CD4-positive, alpha-beta T cell (primary cell): ENCODE data around the gene CNOT6. TPM values are rescaled to one million over a fixed set of nuclear protein-coding genes. Genes with fewer than 3 reads are reported as not detected.
"Not testable (repeated sequence)": the region's sequence is repeated elsewhere in the genome, so short reads cannot be mapped to it uniquely, and the experiment has no call there.

Source experiments
- ATAC-seq: fragments of 200-7000 bp; cut with Tn5 transposase; one replicate; pipeline ENCODE4 v1.10.0; 2022; ENCODE audit warnings: mild to moderate bottlenecking; ENCODE audit not compliant: poor library complexity
- CTCF ChIA-PET: fragments of 350-600 bp; sonication (Branson Sonifier 250); formaldehyde crosslinking; loops from one replicate; lab custom pipeline; 2021; ENCODE audit warnings: antibody characterized with exemption, inconsistent platforms; lab: Charles Lee
- POLR2A ChIA-PET: fragments of 350-600 bp; sonication (Branson Sonifier 250); formaldehyde crosslinking; loops from one replicate; lab custom pipeline; 2021; ENCODE audit warnings: antibody characterized with exemption, inconsistent platforms; lab: Charles Lee
- DNase-seq, 14 experiments: peaks; one replicate each; pipeline ENCODE4 v3.0.0-alpha.2; 2013 to 2020; ENCODE audit warnings: mixed read lengths in 2 of 14
- H3K27ac ChIP-seq, 2 donors: one replicate each; pipeline versions ENCODE4 v1.5.1 to v1.7.0; 2013; ENCODE audit warnings: low read length in 2 of 2, low read depth in 1 of 2, mild to moderate bottlenecking in 1 of 2
- H3K27me3 ChIP-seq, 2 experiments: 1 replicate in 1 of 2; 2 replicates in 1 of 2; pipeline versions ENCODE4 v1.6.1 to v1.7.0; 2013; ENCODE audit warnings: low read length in 2 of 2, control low read depth in 1 of 2, mild to moderate bottlenecking in 1 of 2, moderate library complexity in 1 of 2; ENCODE audit not compliant: insufficient read depth in 2 of 2, control insufficient read depth in 1 of 2
- H3K36me3 ChIP-seq: one replicate; pipeline ENCODE4 v1.6.1; 2013; ENCODE audit warnings: low read length, control low read depth; ENCODE audit not compliant: insufficient read depth
- H3K4me1 ChIP-seq: one replicate; pipeline ENCODE4 v1.6.1; 2013; ENCODE audit warnings: low read length, control low read depth; ENCODE audit not compliant: insufficient read depth
- H3K4me3 ChIP-seq: one replicate; pipeline ENCODE4 v1.5.1; 2013; ENCODE audit warnings: mild to moderate bottlenecking, low read length, moderate library complexity
- H3K9me3 ChIP-seq, 2 experiments: 1 replicate in 1 of 2; 2 replicates in 1 of 2; pipeline versions ENCODE4 v1.6.1 to v1.7.0; 2013; ENCODE audit warnings: low read length in 2 of 2, mild to moderate bottlenecking in 2 of 2, control low read depth in 1 of 2, moderate library complexity in 1 of 2; ENCODE audit not compliant: control insufficient read depth in 1 of 2, insufficient read depth in 1 of 2
- H3K27ac Mint-ChIP-seq: one replicate; pipeline ENCODE4 v1.8.0; 2020; ENCODE audit warnings: mixed read lengths
- H3K27me3 Mint-ChIP-seq: one replicate; pipeline ENCODE4 v1.8.0; 2021; ENCODE audit warnings: mixed read lengths
- H3K36me3 Mint-ChIP-seq: one replicate; pipeline ENCODE4 v1.8.0; 2021; ENCODE audit warnings: low read depth, mixed read lengths
- H3K4me1 Mint-ChIP-seq: one replicate; pipeline ENCODE4 v1.8.0; 2021; ENCODE audit warnings: low read depth, mixed read lengths
- H3K4me3 Mint-ChIP-seq: one replicate; pipeline ENCODE4 v1.8.0; 2020; ENCODE audit warnings: mild to moderate bottlenecking, mixed read lengths
- H3K9me3 Mint-ChIP-seq: one replicate; pipeline ENCODE4 v1.8.0; 2020; ENCODE audit warnings: mixed read lengths
- intact Hi-C, 2 experiments: fragments of 100-400 bp; cut with DNase I in 1 of 2; cut with micrococcal nuclease in 1 of 2; formaldehyde crosslinking; loops; one replicate each; pipeline versions ENCODE4 v1.15.1 to v1.9.0; 2023 to 2025; cut with DNase I, micrococcal nuclease
- total RNA-seq, 174 experiments: library from RNA in 2 of 174; stranded (reverse) in 2 of 174; gene quantifications; one replicate each; pipeline ENCODE4 v1.2.3 and lab custom pipeline; 2021 to 2026
- TF ChIP-seq, protein P1 (sequence below): fragments of 200-600 bp; IDR thresholded peaks from one replicate; pipeline ENCODE4 v1.8.0; 2022; ENCODE audit warnings: antibody characterized with exemption, mild to moderate bottlenecking

Gene CNOT6
- total RNA-seq, 2 experiments from 2014 or later = 12.5 to 13.8 TPM

DNA sequence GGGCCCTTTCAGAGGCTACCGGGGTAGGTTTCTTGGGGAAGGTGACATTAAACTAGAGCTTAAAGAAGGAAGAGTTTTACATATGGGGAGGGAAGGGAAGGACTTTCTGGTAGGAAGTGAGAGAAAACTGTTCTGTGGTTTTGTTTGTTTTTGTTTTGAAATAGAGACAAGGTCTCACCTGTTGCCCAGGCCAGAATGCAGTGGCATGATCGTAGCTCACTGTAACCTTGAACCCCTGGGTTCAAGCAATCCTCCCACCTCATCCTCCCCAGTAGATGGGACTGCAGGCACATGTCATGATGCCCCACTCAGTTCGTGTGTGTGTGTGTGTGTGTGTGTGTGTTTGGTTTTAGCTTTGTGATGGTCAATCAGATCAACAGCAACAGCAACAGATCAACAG is 37.4 kb upstream of the CNOT6 start:
- Histone ChIP-seq H3K4me3 (no peak overlapping the region), H3K27me3 (peaks cover 0 to 10% of the 10 kb centered on the region in 2 experiments), H3K9me3 (no peaks in the 10 kb centered on the region), H3K27ac (no peak overlapping the region), H3K36me3 (no peaks in the 10 kb centered on the region), H3K4me1 (no peaks in the 10 kb centered on the region)
- no peaks in the 10 kb centered on the region for H3K4me1 Mint-ChIP-seq
- ATAC-seq (no peak), DNase-seq (no peak)
- no peak overlapping the region for H3K27ac Mint-ChIP-seq
- no peaks in the 10 kb centered on the region for H3K36me3 Mint-ChIP-seq
- intact Hi-C loops = no loop called here
- H3K9me3 Mint-ChIP-seq = no peaks in the 10 kb centered on the region
- ChIA-PET CTCF (no interaction called here), POLR2A (no interaction called here)
- H3K4me3 Mint-ChIP-seq = no peak overlapping the region
- TF ChIP-seq, protein P1, sequence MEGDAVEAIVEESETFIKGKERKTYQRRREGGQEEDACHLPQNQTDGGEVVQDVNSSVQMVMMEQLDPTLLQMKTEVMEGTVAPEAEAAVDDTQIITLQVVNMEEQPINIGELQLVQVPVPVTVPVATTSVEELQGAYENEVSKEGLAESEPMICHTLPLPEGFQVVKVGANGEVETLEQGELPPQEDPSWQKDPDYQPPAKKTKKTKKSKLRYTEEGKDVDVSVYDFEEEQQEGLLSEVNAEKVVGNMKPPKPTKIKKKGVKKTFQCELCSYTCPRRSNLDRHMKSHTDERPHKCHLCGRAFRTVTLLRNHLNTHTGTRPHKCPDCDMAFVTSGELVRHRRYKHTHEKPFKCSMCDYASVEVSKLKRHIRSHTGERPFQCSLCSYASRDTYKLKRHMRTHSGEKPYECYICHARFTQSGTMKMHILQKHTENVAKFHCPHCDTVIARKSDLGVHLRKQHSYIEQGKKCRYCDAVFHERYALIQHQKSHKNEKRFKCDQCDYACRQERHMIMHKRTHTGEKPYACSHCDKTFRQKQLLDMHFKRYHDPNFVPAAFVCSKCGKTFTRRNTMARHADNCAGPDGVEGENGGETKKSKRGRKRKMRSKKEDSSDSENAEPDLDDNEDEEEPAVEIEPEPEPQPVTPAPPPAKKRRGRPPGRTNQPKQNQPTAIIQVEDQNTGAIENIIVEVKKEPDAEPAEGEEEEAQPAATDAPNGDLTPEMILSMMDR = no peak
- peaks cover 19% of the 10 kb centered on the region for H3K27me3 Mint-ChIP-seq

DNA sequence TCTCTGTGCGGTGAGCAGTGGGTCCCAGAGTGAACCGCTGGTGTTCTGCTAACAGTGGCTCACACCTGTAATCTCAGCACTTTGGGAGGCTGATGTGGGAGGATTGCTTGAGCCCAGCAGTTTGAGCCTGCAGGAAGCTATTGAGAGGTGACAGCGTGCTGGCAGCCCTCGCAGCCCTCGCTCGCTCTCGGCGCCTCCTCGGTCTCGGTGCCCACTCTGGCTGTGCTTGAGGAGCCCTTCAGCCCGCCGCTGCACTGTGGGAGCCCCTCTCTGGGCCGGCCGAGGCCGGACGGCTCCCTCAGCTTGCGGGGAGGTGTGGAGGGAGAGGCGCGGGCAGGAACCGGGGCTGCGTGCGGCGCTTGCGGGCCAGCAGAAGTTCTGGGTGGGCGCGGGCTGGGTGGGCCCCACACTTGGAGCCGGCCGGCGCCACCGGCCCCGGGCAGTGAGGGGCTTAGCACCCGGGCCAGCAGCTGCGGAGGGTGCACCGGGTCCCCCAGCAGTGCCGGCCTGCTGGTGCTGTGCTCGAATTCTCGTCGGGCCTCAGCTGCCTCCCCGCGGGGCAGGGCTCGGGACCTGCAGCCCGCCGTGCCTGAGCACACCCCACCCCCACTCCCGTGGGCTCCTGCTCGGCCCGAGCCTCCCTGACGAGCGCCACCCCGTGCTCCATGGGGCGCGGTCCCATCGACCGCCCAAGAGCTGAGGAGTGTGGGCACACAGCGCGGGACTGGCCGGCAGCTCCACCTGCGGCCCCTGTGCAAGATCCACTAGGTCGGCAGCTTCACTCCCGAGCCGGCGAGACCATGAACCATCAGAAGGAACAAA is 35.1 kb upstream of the CNOT6 start:
- intact Hi-C loops, H3K4me1 ChIP-seq, H3K9me3 Mint-ChIP-seq, DNase-seq, H3K9me3 ChIP-seq, POLR2A ChIA-PET, H3K27me3 ChIP-seq, H3K36me3 ChIP-seq, H3K27ac Mint-ChIP-seq, H3K27me3 Mint-ChIP-seq, H3K4me3 ChIP-seq, H3K4me3 Mint-ChIP-seq, H3K36me3 Mint-ChIP-seq, ATAC-seq, H3K27ac ChIP-seq, CTCF ChIA-PET, H3K4me1 Mint-ChIP-seq: not testable (repeated sequence)

DNA sequence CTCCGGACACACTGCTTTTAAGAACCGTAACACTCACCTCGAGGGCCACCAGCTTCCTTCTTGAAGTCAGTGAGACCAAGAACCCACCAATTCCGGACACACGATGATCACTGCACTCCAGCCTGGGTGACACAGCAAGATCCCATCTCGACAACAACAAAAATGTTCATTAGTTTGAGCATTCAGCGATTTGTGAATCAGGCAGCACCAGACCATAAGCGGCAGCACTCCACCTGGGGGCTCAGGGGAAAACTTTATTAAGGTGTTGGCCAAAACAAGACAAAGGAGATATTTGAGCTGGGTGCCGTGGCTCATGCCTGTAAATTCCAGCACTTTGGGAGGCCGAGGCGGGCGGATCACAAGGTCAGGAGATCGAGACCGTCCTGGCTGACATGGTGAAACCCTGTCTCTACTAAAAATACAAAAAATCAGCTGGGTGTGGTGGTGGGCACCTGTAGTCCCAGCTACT is 34.5 kb upstream of the CNOT6 start:
- DNase-seq, H3K4me1 Mint-ChIP-seq, H3K9me3 Mint-ChIP-seq, H3K27ac Mint-ChIP-seq, H3K27ac ChIP-seq, H3K27me3 Mint-ChIP-seq, H3K9me3 ChIP-seq, H3K4me1 ChIP-seq, ATAC-seq, CTCF ChIA-PET, intact Hi-C loops, H3K36me3 ChIP-seq, POLR2A ChIA-PET, H3K4me3 ChIP-seq, H3K4me3 Mint-ChIP-seq, H3K36me3 Mint-ChIP-seq, H3K27me3 ChIP-seq: not testable (repeated sequence)

DNA sequence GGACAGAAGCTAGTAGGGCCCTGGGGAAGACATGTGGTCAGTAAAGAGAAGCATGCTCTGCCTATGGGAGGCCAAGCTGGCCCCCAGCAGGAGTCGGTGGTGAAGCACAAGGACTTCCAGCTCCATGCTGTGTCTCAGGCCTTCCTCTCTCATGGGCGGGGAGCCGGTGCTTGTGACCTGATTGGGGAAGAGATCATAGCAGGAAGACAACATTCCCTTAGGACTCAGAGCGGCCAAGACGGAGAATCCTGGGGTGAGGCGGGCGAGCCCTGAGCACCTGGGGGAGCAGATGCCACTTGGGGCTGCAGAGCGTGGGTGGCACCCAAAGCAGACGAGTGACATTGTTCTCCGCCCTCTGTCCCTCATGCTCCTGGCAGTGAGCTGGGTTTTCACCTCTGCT is 33.3 kb upstream of the CNOT6 start:
- ChIA-PET POLR2A (no interaction called here), CTCF (no interaction called here)
- peaks cover 5% of the 10 kb centered on the region for H3K27me3 Mint-ChIP-seq
- no peaks in the 10 kb centered on the region for H3K9me3 Mint-ChIP-seq
- no peak overlapping the region for H3K27ac ChIP-seq
- peaks cover 0 to 6% of the 10 kb centered on the region in 2 experiments for H3K27me3 ChIP-seq
- no peaks in the 10 kb centered on the region for H3K36me3 Mint-ChIP-seq
- H3K4me1 ChIP-seq = no peaks in the 10 kb centered on the region
- H3K36me3 ChIP-seq = no peaks in the 10 kb centered on the region
- intact Hi-C loops = no loop called here
- DNase-seq (no peak), ATAC-seq (no peak)
- TF ChIP-seq, protein P1 = no peak
- no peak overlapping the region for H3K4me3 ChIP-seq
- no peak overlapping the region for H3K27ac Mint-ChIP-seq
- no peak overlapping the region for H3K4me3 Mint-ChIP-seq
- H3K4me1 Mint-ChIP-seq = no peaks in the 10 kb centered on the region
- H3K9me3 ChIP-seq = no peaks in the 10 kb centered on the region
